NCI-H524 treated with DMSO at 0.1 percent for 48 hours (cell line): ENCODE results near the gene ZC3H8.
"Not testable (repeated sequence)": the region's sequence is repeated elsewhere in the genome, so short reads cannot be mapped to it uniquely, and the experiment has no call there.

Experiments used
- DNase-seq: peaks from one replicate; lab custom pipeline; 2025; lab: John Stamatoyannopoulos, UW

Gene ZC3H8

DNA sequence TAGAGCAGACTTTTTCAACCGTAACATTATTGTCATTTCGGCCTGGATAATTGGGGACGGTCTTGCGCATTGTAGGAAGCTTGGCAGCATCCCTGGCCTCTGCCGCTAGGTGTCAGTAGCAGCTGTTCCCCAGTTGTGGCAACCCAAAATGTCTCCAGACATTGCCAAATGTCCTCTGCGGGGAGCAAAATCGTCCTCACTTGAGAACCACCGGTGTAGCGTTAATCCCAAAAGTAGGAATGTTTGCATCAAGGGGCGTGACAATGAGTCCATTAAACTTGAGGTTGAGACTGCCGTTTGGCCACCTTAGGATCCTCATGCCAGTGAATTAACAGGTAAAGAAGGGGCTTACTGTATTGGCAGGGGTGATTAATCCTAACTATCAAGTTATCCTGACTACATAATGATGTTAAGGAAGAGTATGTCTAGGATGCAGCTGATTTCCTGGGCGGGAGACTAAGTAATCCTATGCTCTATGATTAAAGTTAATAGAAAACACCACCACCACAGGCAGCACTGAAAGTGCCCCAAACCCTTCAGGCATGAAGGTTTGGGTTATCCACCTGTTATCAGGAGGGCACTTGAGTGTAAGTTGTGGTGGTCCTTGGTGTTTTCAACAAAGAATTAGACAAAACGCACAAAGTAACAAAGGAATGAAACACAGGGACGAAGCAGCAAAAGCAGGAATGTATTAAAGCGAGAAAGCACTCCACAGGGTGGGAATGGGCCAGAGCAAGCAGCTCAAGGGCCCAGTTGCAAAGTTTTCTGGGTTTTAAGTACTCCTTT, 4.9 kb upstream of the ZC3H8 start:
- DNase-seq: no peak

DNA sequence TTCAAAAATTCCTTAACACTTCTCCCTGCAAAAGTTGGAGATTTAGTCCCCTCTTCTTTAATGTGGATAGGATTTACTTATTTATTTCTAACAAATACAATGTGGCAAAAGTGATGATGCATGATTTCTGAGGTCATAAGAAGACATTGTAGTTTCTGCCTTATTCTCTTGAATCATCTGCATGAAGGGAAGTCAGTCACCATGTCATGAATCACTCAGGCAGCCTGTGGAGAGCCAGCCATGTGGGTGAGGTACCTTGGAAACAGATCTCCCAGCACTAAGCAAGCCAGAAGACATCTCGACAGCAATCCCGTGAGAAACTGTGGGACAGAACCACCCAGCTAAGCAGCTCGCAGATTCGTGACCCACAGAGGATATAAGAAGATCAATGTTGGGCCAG, 2.7 kb upstream of the ZC3H8 start:
- no peak for DNase-seq

DNA sequence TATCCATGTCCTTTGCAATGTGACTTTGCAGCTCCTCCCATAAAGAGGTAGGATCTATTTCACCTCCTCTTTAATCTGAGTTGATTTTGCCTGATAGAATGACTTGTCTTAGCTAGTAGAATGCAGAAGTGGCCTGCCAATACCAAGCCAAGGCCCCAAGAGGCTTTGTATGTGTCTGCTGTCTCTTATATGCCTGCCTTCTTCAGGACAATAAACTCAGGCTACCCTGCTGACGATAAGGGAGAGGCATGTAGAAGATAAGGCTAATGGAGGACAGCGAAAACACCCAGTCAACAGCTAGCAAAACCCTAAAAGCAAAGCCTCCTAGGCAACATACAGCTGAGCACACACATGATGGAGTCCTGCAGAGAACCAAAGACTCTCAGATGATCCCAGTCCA, 1.8 kb upstream of the ZC3H8 start:
- no peak for DNase-seq

DNA sequence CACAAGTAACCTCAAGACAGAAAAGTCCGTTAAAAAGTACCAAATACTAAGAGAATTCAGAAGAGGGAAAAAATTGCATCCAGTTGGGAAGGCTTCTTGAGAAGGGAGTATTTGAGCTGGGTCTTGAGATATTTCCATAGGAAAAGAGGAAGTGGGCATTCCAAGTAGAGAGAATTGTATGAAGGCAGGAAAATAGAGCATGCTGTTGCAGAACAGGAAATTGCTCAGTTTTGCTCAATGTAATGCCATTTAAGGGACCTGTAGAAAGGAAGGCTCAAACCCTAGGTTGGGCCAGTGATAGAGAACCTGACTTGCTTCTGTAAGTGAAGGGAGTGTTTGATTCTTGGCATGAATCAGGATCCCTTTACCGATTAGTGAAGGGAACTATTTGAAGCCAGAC, 1.0 kb upstream of the ZC3H8 start:
- DNase-seq: no peak

DNA sequence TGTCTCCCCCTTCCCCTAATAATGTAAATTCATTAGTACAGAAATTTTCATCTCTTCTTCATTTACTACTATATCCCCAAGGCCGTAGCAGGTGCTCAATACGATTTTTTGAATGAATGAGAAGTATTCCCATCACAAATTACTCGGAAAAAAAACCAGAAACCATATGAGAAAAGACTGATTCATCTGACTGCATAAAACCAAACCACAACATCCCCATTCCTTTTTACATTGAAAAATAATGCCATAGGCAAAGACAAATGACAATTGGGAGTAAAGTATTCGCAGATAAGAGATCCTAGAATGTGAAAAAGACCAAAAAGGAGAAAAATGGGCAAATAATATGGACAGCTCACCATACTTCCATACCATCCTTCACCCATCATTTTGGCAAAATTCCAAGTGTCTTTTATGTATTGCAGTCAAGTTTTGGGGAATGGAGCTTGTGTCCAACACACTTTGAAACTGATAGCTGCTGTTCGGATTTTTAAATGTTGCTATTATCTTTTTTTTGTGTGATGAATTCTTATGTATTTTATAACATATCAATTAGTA, 1.5 kb downstream of the ZC3H8 start:
- no peak for DNase-seq

DNA sequence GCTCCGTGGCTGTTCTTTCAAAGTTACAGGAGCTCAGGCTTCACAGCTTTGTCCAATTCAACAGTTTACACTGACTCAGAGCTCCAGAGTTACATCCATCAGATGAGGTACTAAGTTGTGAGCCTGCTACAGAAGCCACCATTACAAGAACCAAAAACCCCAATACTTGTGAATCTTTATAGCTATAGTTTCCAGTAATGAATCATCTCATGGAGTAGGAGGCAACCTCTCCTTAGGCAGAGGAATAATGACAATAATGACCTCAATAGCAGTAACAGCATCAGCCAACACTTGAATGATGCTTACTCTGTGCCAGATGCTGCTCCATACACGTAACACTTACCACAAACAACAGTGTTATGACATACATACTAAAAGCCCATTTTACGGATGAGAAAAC, 3.6 kb downstream of the ZC3H8 start:
- DNase-seq: no peak

DNA sequence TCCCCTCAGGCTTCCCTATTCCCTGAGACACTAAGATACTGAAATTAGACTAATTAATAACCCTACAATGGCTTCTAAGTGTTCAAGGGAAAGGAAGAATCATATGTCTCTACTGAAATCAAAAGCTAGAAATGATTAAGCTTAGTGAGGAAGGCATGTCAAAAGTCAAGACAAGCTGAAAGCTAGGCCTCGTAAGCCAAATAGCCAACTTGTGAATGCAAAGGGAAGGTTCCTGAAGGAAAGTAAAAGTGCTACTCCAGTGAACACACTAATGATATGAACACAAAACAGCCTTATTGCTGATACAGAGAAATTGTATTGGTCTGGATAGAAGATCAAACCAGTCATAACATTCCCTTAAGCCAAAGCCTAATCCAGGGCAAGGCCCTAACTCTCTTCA, 10.0 kb downstream of the ZC3H8 start:
- no peak for DNase-seq

DNA sequence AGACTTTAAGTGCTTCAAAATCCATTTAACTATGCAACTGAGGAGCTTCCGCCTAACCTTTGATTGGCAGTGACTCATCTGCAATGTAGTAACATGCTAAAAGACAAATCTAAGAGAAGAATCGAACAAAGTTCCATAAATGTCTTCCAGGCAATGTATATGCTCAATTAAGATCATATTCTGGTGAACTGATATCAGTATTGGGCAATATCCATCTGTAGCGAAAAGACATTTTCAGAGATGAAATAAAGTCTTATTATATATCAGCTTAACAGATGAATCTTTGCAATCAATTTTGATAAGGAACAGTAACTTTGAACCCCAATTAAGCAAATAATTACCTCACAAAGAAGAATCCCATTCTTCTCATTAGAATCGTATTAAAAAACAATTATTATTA, 11.6 kb downstream of the ZC3H8 start:
- no peak for DNase-seq

DNA sequence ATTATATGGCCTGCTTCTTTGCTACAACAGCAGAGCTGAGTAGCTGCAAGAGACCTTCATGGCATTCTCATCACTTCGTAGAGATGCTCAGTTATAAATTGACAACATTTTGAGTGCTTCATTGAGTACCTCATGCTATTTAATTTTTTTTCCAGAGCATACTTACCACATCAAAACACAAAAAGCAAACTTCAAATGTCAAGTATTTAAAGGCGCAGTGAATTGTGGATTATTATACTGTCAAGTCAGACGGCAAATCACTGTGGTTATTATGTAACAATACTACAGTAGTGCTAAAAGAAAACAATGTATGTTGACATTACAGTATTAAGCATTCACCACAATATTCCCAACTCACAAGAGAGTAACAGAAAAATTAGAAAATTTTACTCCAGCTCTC, 12.5 kb downstream of the ZC3H8 start:
- DNase-seq: no peak

DNA sequence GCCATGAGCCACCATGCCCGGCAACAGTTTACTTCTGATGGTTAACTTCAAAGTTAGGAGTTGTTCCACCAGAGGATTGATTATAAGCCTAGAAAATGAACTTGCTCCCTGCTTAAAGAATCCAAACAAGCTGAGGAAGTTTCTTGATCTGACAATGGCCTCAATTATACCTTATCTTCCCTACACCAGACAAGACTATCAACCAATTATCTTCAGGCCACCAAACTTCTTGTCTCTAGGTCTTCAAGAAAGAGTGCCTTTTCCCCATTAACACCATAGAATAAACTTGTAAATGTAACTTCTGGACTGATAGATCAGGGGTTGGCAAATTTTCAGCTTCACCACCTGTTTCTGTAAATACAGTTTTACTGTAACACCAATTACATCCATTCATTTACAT, 15.0 kb downstream of the ZC3H8 start:
- DNase-seq: no peak

DNA sequence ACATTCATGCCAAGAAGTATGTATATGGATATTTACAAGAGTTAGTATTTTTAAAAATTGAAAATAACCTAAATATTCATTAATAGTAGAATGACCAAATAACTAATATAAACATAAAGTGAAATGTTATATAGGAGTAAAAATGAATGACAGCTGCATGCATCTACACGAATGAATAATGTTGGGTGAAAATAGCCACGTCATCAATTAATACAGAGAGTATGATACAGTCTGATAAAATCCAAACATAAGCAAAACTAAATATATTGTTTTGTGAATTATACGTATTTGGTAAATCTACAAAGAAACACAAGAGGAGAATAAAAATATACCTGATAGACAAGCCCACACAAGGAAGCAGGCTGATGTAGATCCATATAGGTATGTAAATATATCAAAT, 24.5 kb downstream of the ZC3H8 start:
- DNase-seq: no peak

DNA sequence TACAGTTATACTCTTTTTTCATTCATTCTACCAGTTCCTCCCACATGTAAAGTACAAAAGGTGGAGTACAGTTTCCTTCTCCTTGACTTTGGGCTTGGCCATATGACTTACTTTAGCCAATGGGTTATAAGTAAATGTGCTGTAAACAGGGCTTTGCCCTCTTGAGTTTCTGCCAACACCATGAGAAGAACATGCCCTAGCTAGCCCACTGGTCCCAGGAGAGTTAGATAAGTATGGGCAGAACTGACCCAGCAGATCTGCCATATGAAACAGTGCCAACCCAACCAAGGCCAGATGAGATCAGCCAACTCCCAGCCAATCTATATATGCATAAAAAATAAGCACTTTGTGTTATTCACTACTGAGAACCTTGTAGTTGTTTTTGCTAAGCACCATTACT, 25.5 kb downstream of the ZC3H8 start:
- DNase-seq: no peak

DNA sequence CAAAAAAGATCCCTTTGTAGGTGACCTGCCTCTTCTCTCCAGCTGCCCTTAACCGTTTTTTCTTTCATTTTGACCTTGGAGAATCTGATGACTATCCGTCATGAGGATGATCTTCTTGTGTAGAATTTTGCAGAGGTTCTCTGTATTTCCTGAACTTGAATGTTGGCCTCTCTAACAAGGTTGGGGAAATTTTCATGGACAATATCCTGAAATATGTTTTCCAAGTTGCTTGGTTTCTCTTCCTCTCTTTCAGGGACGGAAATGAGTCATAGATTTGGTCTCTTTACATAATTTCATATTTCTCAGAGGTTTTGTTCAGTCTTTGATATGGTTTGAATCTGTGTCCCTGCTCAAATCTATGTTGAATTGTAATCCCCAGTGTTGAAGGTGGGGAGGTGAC, 34.0 kb downstream of the ZC3H8 start:
- no peak for DNase-seq

DNA sequence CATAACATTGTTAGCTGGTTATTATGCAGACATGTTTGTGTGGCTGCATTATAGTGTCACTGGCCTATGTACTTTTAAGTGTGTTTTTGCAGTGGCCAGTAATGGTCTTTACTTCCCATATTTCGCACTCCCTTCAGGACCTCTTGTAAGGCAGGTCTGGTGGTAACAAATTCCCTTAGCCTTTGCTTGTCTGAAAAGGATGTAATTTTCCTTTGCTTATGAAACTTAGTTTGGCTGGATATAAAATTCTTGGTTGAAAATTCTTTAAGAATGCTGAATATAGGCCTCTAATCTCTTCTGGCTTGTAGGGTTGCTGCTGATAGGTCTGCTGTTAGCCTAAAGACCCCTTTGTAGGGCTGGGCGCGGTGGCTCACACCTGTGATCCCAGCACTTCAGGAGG, 34.7 kb downstream of the ZC3H8 start:
- no peak for DNase-seq

DNA sequence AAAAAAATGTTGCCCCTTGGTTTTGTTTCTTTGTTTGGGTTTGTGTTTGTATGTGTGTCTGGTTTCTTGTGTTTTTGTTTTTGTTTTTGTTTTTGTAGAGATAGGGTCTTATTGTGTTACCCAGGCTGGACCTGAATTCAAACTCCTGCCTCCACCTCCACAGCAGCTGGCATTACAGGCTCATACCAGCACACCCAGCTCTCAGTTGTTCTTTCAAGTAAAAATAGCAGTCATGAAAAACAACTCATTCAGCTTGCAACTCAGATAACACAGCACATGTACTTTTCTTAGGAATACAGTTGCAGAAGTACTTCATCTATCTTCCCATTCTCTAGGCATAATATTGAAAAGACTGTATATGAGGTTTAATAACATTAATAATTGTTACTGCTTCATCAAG, 37.0 kb downstream of the ZC3H8 start:
- DNase-seq: no peak

DNA sequence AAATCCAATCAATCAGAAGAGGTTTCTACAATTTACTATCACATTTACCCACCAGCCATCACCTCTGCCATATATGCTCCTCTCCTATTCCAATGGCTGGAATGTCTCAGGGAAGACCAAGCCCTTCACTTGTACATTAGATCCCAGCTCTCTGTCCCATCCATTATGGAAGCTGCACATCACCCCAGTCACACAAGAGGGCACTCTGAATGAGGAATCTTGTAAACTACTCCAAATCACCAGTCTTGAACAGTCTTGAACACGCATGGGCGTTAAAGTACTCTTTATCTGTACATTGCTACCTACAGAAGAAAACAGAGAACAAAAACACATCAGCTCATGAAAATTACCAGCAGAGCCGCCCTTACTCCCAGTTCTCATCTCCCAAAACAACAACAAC, 38.7 kb downstream of the ZC3H8 start:
- DNase-seq: no peak

DNA sequence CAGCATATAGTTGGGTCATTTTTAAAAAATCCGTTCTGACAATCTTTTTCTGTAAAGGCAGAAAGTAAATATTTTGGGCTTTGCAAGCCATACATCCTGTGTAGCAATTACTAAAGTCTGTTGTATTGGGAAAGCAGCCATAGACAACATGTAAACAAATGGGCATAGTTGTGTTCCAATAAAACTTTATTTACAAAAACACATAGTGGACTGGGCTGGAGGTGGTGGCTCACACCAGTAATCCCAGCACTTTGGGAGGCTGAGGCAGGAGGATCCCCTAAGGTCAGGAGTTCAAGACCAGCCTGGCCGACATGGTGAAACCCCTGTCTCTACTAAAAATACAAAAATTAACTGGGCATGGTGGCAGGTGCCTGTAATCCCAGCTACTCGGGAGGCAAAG, 46.9 kb downstream of the ZC3H8 start:
- not testable (repeated sequence) for DNase-seq

DNA sequence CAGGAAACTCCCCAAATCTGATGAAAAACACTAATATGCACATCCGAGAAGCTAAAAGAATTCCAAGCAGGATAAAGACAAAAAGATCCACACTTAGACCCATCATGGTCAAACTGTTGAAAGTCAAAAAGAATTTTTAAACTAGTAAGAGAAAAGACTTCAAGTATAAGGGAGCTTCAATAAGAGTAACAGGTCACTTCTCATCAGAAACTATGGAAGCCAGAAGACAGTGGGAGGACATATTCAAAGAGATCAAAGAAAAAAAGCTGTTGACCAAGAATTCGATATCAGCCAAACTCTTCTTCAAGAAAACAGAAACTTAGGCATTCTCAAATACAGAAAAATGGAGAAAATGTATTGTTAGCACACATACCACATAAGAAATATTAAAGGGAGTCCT, 50.4 kb downstream of the ZC3H8 start:
- DNase-seq: no peak

DNA sequence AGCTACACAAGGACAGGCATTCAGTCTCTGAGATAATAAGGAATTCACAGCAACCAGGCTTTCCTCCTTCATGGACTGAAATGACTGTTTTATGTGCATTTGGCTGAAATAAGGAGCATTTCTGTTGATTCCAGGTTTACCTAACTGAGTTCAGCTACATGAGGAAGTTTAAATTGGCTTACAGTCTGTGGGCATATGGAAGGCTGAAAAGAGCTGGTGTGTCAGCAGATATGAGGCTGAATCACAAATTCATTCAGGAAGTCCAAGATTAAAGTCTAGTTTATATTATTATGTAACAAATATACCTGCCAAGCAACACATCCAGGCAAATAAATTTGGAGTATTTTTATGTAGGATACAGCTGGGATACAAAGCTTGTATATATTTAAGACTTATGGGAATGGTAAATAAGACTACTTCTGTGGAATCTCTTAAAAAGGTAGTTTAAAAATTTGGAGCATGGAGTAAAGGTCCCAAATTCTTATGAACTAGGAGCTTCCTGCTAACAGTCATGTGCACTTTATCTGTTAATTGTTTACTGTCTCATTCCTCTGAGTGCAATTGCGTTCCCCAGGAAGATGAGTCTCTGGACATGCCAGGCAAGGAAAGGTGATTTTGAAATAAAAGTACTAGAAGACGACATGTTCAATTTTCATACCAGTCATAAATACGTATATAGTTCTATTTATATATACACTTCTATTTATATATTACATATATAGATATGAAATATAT, 53.0 kb downstream of the ZC3H8 start:
- no peak for DNase-seq

DNA sequence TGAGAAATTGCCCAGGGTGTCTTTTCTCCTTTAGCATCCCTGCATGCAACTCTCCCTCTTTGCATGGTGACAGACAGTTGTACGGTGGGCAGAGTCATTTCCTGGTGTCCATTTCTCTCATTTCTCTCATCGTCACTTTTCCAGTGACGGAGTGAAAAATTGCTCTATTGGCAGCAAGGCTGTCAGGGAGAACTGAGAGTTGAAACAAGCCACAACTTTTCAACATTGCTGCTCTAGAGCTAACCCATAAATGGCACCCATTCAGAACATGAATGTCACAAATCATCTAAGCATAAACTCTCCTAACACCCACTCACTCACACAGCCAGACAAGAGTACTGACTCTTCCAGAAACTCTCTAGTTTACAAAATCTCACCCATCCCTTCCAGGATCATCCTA, 55.7 kb downstream of the ZC3H8 start:
- DNase-seq: no peak

DNA sequence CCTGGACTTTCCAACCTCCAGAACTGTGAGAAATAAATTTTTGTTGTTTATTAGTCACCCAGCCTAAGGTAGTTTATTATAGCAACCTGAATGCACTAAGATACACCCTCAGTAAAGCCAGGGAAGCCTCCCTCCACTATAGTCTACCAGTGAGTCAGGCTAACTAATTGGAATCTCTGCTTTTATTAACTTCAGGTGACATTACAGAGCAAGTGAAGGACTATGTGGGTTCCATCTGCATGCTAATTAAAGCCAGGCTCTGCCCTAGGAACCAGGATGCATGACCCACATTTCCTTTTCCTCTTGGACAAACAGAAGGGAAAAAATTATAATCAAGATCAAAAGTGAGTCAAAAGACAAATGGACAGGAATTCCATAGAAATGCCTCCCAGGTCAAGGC, 56.1 kb downstream of the ZC3H8 start:
- no peak for DNase-seq

DNA sequence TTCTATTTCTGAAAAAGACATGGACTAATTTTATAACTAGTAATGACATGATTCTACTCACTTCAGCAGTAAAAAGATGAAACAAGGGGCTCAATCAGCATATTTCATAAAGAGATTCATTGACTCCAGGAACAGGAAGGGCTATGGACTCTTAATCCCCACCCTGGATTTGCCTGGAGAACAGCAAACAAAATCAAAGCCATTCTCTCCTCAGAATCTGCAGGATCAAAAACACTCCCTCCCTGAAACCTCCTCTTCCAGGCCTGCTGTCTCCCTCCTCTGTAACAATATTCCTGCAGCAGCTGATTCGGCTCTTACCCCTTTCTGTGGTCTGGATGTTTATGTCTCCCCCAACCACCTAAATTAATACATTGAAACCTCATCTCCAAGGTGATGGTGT, 57.0 kb downstream of the ZC3H8 start:
- DNase-seq: no peak

DNA sequence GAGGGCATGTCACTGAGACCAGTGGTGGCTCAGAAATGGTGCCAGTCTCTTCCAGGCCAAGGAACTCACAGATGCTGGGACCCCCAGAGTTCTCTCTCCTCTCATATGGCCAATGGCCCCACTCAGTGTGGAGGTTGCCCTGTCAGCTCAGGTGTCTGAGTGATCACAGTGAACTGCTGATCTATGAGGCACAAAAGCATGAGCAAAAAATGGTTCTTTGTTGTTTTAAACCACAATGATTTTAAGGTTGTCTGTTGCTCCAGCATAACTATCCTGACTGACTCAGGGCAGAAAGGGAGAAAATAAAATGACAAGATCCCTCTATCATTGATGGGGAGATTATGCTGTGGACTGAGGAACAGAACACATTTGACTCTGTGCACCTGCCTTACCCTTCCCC, 58.9 kb downstream of the ZC3H8 start:
- no peak for DNase-seq
